ENCODE measurements around the gene OR10K1. TPM values are rescaled to one million over a fixed set of nuclear protein-coding genes. Genes with fewer than 3 reads are reported as not detected.

OR10K1 gene, protein sequence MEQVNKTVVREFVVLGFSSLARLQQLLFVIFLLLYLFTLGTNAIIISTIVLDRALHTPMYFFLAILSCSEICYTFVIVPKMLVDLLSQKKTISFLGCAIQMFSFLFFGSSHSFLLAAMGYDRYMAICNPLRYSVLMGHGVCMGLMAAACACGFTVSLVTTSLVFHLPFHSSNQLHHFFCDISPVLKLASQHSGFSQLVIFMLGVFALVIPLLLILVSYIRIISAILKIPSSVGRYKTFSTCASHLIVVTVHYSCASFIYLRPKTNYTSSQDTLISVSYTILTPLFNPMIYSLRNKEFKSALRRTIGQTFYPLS
- total RNA-seq (not detected in 2 replicates), polyA plus RNA-seq (not detected in 2 replicates), polyA minus RNA-seq (ENCODE audit: low replicate concordance) (not detected in 2 replicates)
- not detected in 2 replicates for polyA plus RNA-seq (2012)

DNA sequence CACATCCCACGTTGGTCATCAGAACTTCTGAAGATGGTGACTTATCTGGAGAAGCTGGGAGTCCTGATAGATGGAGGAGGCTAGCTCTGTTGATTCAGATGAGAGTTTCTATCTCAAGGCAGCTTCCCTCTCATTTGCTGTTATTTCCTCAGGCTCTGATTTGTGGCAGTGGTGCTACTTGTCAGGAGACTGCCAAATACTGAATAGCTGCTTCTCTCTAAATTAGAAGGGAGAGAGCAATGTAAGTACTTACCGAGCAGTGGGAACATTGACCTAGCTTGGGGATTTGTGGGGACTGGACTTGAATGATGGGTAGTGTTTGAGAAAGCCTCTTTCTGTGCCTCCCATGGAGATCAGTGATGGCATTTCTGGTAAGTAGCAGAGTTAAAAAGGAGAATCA is at the start of gene OR10K1:
OR10K1 (plus strand) TSS at position 301 of the 400 bp plus-strand sequence. CDS start 3,728 bp downstream, outside the sequence.
- Histone ChIP-seq H3K36me3 (ENCODE audit: control insufficient read depth, insufficient read depth, low read length) (no peaks in the 10 kb centered on the region), H3K79me2 (ENCODE audit: control insufficient read depth, insufficient read depth, low read length) (no peaks in the 10 kb centered on the region), H3K9me3 (ENCODE audit: control insufficient read depth, insufficient read depth, low read depth, low read length) (no peaks in the 10 kb centered on the region), H3K27me3 (ENCODE audit: control insufficient read depth, insufficient read depth, low read length) (no peaks in the 10 kb centered on the region), H3K4me3 (replicated peaks in 1 of 4; ENCODE audit: control extremely low read depth in 1 of 4, insufficient read depth in 1 of 4, low read depth in 3 of 4, low read length in 4 of 4) (no peak within 1 kb of the TSS), H3K4me2 (ENCODE audit: extremely low read depth, insufficient read depth, low read length) (no peak within 1 kb of the TSS), H3K27ac (ENCODE audit: insufficient read depth, low read length) (no peak within 1 kb of the TSS), H2AFZ (ENCODE audit: low read length) (no peak within 1 kb of the TSS), H4K20me1 (ENCODE audit: control insufficient read depth, extremely low read depth, insufficient read depth, low read length) (no peaks in the 10 kb centered on the region), H3K4me1 (ENCODE audit: control insufficient read depth, extremely low read depth, insufficient read depth, low read length) (no peaks in the 10 kb centered on the region), H3K9ac (ENCODE audit: insufficient read depth, low read length) (no peak within 1 kb of the TSS)
- TF ChIP-seq, protein P1, sequence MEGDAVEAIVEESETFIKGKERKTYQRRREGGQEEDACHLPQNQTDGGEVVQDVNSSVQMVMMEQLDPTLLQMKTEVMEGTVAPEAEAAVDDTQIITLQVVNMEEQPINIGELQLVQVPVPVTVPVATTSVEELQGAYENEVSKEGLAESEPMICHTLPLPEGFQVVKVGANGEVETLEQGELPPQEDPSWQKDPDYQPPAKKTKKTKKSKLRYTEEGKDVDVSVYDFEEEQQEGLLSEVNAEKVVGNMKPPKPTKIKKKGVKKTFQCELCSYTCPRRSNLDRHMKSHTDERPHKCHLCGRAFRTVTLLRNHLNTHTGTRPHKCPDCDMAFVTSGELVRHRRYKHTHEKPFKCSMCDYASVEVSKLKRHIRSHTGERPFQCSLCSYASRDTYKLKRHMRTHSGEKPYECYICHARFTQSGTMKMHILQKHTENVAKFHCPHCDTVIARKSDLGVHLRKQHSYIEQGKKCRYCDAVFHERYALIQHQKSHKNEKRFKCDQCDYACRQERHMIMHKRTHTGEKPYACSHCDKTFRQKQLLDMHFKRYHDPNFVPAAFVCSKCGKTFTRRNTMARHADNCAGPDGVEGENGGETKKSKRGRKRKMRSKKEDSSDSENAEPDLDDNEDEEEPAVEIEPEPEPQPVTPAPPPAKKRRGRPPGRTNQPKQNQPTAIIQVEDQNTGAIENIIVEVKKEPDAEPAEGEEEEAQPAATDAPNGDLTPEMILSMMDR (conservative IDR thresholded peaks at IDR 0.05 in 1 of 2, IDR thresholded peaks at IDR 0.05 in 1 of 2; ENCODE audit: low read depth in 1 of 2, low read length in 2 of 2) = no peak
- no peak for TF ChIP-seq EZH2 (IDR thresholded peaks at IDR 0.05; ENCODE audit: low read length, missing control alignments)
- DNase-seq (ENCODE audit: low read depth in 2 of 2) = no peak

DNA sequence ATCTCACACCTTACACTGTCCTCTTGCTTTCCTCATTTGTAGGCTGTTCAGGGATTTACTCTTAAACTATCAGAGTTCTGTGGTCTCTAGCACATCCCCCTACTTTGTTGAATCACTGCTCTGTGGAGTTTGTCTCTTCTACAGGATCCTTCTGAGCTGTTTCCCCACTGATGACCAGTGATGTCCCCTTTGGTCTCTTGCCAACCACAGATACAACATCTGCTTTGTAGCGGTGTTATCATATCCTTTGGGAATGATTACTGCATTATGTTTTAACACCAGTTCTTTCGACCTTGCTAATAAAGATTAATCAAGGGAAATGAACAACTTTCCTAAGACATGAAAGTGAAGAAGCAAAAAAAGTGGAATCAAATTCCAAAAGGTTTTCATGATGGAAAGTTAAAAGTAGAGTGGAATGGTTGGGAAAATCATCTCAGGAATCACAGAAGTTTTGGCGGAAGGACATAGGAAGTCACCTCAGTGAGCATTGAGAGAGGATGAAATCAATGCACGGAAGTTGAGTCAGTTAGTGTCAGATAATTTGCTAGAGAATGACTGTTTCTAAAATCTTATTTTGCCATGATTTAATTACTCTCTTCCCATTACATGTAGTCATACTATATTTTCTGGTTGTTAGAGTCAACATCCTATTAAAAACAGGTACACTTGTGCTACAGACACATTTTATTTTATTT is 46.8 kb upstream of the OR10K1 start:
- H3K79me2 ChIP-seq (ENCODE audit: control insufficient read depth, insufficient read depth, low read length) = no peaks in the 10 kb centered on the region
- no peaks in the 10 kb centered on the region for H3K27me3 ChIP-seq (ENCODE audit: control insufficient read depth, insufficient read depth, low read length)
- no peak overlapping the region for H3K4me3 ChIP-seq (replicated peaks in 1 of 4; ENCODE audit: control extremely low read depth in 1 of 4, insufficient read depth in 1 of 4, low read depth in 3 of 4, low read length in 4 of 4)
- H3K27ac ChIP-seq (ENCODE audit: insufficient read depth, low read length) = no peak overlapping the region
- no peak overlapping the region for H2AFZ ChIP-seq (ENCODE audit: low read length)
- no peaks in the 10 kb centered on the region for H3K4me1 ChIP-seq (ENCODE audit: control insufficient read depth, extremely low read depth, insufficient read depth, low read length)
- no peak overlapping the region for H3K4me2 ChIP-seq (ENCODE audit: extremely low read depth, insufficient read depth, low read length)
- H3K36me3 ChIP-seq (ENCODE audit: control insufficient read depth, insufficient read depth, low read length) = no peaks in the 10 kb centered on the region
- H4K20me1 ChIP-seq (ENCODE audit: control insufficient read depth, extremely low read depth, insufficient read depth, low read length) = no peaks in the 10 kb centered on the region
- H3K9ac ChIP-seq (ENCODE audit: insufficient read depth, low read length) = no peak overlapping the region
- H3K9me3 ChIP-seq (ENCODE audit: control insufficient read depth, insufficient read depth, low read depth, low read length) = no peaks in the 10 kb centered on the region
- TF ChIP-seq, protein P1 (conservative IDR thresholded peaks at IDR 0.05 in 1 of 2, IDR thresholded peaks at IDR 0.05 in 1 of 2; ENCODE audit: low read depth in 1 of 2, low read length in 2 of 2) = no peak
- no peak for TF ChIP-seq EZH2 (IDR thresholded peaks at IDR 0.05; ENCODE audit: low read length, missing control alignments)
- DNase-seq (ENCODE audit: low read depth in 2 of 2) = no peak

DNA sequence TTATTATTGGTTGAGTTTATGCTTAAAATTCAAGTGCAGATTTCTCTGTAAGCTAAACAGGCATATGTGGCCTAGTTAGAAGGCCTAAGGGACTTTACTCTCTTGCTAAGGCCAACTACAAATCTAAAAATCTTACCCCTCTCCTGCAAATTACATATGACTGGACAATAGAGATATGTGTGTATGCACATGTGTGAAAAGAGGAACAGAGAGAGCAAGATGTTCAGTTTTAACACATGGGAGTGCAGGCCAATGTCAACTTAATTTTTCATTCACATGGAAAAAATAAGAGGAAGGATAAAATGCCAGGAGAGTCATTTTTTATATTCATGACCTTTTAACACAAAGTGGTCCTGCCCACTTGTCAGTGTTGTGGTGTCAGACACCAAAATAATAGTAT is 44.0 kb upstream of the OR10K1 start:
- Histone ChIP-seq H3K9ac (ENCODE audit: insufficient read depth, low read length) (no peak overlapping the region), H3K4me2 (ENCODE audit: extremely low read depth, insufficient read depth, low read length) (no peak overlapping the region), H2AFZ (ENCODE audit: low read length) (no peak overlapping the region), H3K79me2 (ENCODE audit: control insufficient read depth, insufficient read depth, low read length) (no peaks in the 10 kb centered on the region), H3K36me3 (ENCODE audit: control insufficient read depth, insufficient read depth, low read length) (no peaks in the 10 kb centered on the region), H3K27ac (ENCODE audit: insufficient read depth, low read length) (no peak overlapping the region), H3K4me3 (replicated peaks in 1 of 4; ENCODE audit: control extremely low read depth in 1 of 4, insufficient read depth in 1 of 4, low read depth in 3 of 4, low read length in 4 of 4) (no peak overlapping the region), H3K9me3 (ENCODE audit: control insufficient read depth, insufficient read depth, low read depth, low read length) (no peaks in the 10 kb centered on the region), H4K20me1 (ENCODE audit: control insufficient read depth, extremely low read depth, insufficient read depth, low read length) (no peaks in the 10 kb centered on the region), H3K27me3 (ENCODE audit: control insufficient read depth, insufficient read depth, low read length) (no peaks in the 10 kb centered on the region), H3K4me1 (ENCODE audit: control insufficient read depth, extremely low read depth, insufficient read depth, low read length) (no peaks in the 10 kb centered on the region)
- no peak for DNase-seq (ENCODE audit: low read depth in 2 of 2)
- TF ChIP-seq, protein P1 (conservative IDR thresholded peaks at IDR 0.05 in 1 of 2, IDR thresholded peaks at IDR 0.05 in 1 of 2; ENCODE audit: low read depth in 1 of 2, low read length in 2 of 2) = no peak
- TF ChIP-seq EZH2 (IDR thresholded peaks at IDR 0.05; ENCODE audit: low read length, missing control alignments) = no peak

All from fibroblast of lung (primary cell).